SK-N-SH (cell line): Measurements from ENCODE around the gene DLD. TPM values are rescaled to one million over a fixed set of nuclear protein-coding genes. Genes with fewer than 3 reads are reported as not detected.
A peak's percentile ranks its signal among the peaks of the same experiment; 100 is the strongest.

Experiments
- CTCF ChIA-PET: fragments of 300-600, 350-600 bp; formaldehyde crosslinking; extraction: SDS; loops from one replicate; lab custom pipeline; 2021; lab: Yijun Ruan, JAX
- POLR2A ChIA-PET: fragments of 350-600 bp; sonication (Branson Sonifier 250); formaldehyde crosslinking; extraction: SDS; loops from one replicate; lab custom pipeline; 2020; ENCODE audit warnings: antibody characterized with exemption, inconsistent platforms; lab: Yijun Ruan, JAX
- DNase-seq: peaks from one replicate; pipeline ENCODE4 v3.0.0; 2012
- H2AFZ ChIP-seq: fragments of 200-600 bp; sonication (generic); 2 replicates; pipeline ENCODE4 v1.8.1; 2016; ENCODE audit warnings: antibody characterized with exemption, mild to moderate bottlenecking, low read depth
- H3F3A ChIP-seq: fragments of 200-600 bp; sonication (generic); replicated peaks from 2 replicates; pipeline ENCODE3; 2016; ENCODE audit warnings: antibody characterized with exemption, mild to moderate bottlenecking; ENCODE audit not compliant: insufficient read depth
- H3K27ac ChIP-seq, 2 experiments: fragments of 200-500 bp in 1 of 2; fragments of 200-600 bp in 1 of 2; sonication (Bioruptor generic) in 1 of 2; sonication (generic), shearing (Covaris generic) in 1 of 2; 2 replicates each; pipeline versions ENCODE4 v1.5.1 to v1.6.1; 2014 to 2016; ENCODE audit warnings: low read depth in 2 of 2, inconsistent platforms in 1 of 2, low read length in 1 of 2, mild to moderate bottlenecking in 1 of 2, mixed read lengths in 1 of 2
- H3K27me3 ChIP-seq: fragments of 200-600 bp; sonication (generic), shearing (Covaris generic); 2 replicates; pipeline ENCODE4 v1.6.1; 2016; ENCODE audit warnings: mixed run types; ENCODE audit not compliant: insufficient read depth
- H3K36me3 ChIP-seq, 2 experiments: fragments of 200-500 bp in 1 of 2; fragments of 200-600 bp in 1 of 2; sonication (Bioruptor generic) in 1 of 2; sonication (generic) in 1 of 2; replicated peaks in 1 of 2; 2 replicates each; pipeline versions ENCODE3 to v1.5.1; 2014 to 2016; ENCODE audit warnings: low read length in 1 of 2, mild to moderate bottlenecking in 1 of 2; ENCODE audit not compliant: insufficient read depth in 2 of 2, control insufficient read depth in 1 of 2
- H3K4me1 ChIP-seq, 2 experiments: fragments of 200-500 bp in 1 of 2; fragments of 200-600 bp in 1 of 2; sonication (Bioruptor generic) in 1 of 2; sonication (generic), shearing (Covaris generic) in 1 of 2; 2 replicates each; pipeline versions ENCODE4 v1.5.1 to v1.6.1; 2014 to 2016; ENCODE audit warnings: low read depth in 1 of 2, low read length in 1 of 2, mixed run types in 1 of 2; ENCODE audit not compliant: insufficient read depth in 2 of 2, control insufficient read depth in 1 of 2
- H3K4me2 ChIP-seq: fragments of 200-600 bp; sonication (generic), shearing (Covaris generic); 2 replicates; pipeline ENCODE4 v1.6.1; 2017; ENCODE audit warnings: mixed run types
- H3K4me3 ChIP-seq, 2 experiments: fragments of 200-500 bp in 1 of 2; fragments of 200-600 bp in 1 of 2; sonication (Bioruptor generic) in 1 of 2; sonication (generic), shearing (Covaris generic) in 1 of 2; 2 replicates each; pipeline versions ENCODE4 v1.5.1 to v1.8.1; 2014 to 2016; ENCODE audit warnings: low read depth in 2 of 2, inconsistent platforms in 1 of 2, low read length in 1 of 2, mild to moderate bottlenecking in 1 of 2, mixed read lengths in 1 of 2, moderate library complexity in 1 of 2
- H3K79me2 ChIP-seq: fragments of 200-600 bp; sonication (generic); 2 replicates; pipeline ENCODE4 v1.8.1; 2017; ENCODE audit warnings: mild to moderate bottlenecking; ENCODE audit not compliant: insufficient read depth
- H3K9ac ChIP-seq: fragments of 200-600 bp; sonication (generic); 2 replicates; pipeline ENCODE4 v1.6.1; 2017; ENCODE audit warnings: mixed run types
- H3K9me2 ChIP-seq: fragments of 200-600 bp; sonication (generic); 2 replicates; pipeline ENCODE4 v1.6.1; 2017; ENCODE audit warnings: mixed run types
- H3K9me3 ChIP-seq: fragments of 200-600 bp; sonication (generic); 2 replicates; pipeline ENCODE4 v1.6.1; 2017; ENCODE audit warnings: mixed run types, mild to moderate bottlenecking, moderate library complexity
- H4K20me1 ChIP-seq: fragments of 200-600 bp; sonication (generic); 2 replicates; pipeline ENCODE4 v1.6.1; 2017; ENCODE audit warnings: mild to moderate bottlenecking, mixed run types; ENCODE audit not compliant: insufficient read depth
- CHD2 ChIP-seq: fragments of 150-350 bp; IDR thresholded peaks from 2 replicates; pipeline ENCODE4 v1.6.1; 2018; ENCODE audit warnings: low read length; ENCODE audit not compliant: partially characterized antibody
- ELF1 ChIP-seq: IDR thresholded peaks from 2 replicates; pipeline ENCODE4 v1.4.0; 2012
- EP300 ChIP-seq, 2 experiments: IDR thresholded peaks; 2 replicates each; pipeline versions ENCODE4 v1.4.0 to v1.6.1; 2012; ENCODE audit warnings: borderline replicate concordance in 1 of 2, low read depth in 1 of 2, low read length in 1 of 2
- EZH2phosphoT487 ChIP-seq: fragments of 200-600 bp; sonication (generic); IDR thresholded peaks from 2 replicates; pipeline ENCODE4 v1.6.1; 2017; ENCODE audit warnings: low read depth, mixed run types, mild to moderate bottlenecking, antibody characterized with exemption, moderate library complexity, borderline replicate concordance
- FOSL2 ChIP-seq: IDR thresholded peaks from 2 replicates; pipeline ENCODE4 v1.4.0; 2012; ENCODE audit warnings: low read depth, mild to moderate bottlenecking, moderate library complexity, borderline replicate concordance
- FOXM1 ChIP-seq: IDR thresholded peaks from 2 replicates; pipeline ENCODE4 v1.4.0; 2012; ENCODE audit warnings: low read depth, mild to moderate bottlenecking
- GATA2 ChIP-seq: sonication (generic); formaldehyde crosslinking; IDR thresholded peaks from 2 replicates; pipeline ENCODE4 v1.5.0; 2020; ENCODE audit warnings: mild to moderate bottlenecking, missing genetic modification reagents
- JUND ChIP-seq: IDR thresholded peaks from 2 replicates; pipeline ENCODE4 v1.4.0; 2012
- MEF2A ChIP-seq: IDR thresholded peaks from 2 replicates; pipeline ENCODE4 v1.4.0; 2012; ENCODE audit warnings: low read depth, borderline replicate concordance
- NFIC ChIP-seq: IDR thresholded peaks from 2 replicates; pipeline ENCODE4 v1.4.0; 2012; ENCODE audit warnings: borderline replicate concordance
- POLR2AphosphoS5 ChIP-seq: IDR thresholded peaks from 2 replicates; pipeline ENCODE4 v1.6.1; 2012; ENCODE audit warnings: low read depth, low read length
- RXRA ChIP-seq: IDR thresholded peaks from 2 replicates; pipeline ENCODE4 v1.4.0; 2012; ENCODE audit warnings: low read depth, mild to moderate bottlenecking, borderline replicate concordance
- SIN3A ChIP-seq: IDR thresholded peaks from 2 replicates; pipeline ENCODE4 v1.6.1; 2012; ENCODE audit warnings: low read depth, mild to moderate bottlenecking, low read length, moderate library complexity, borderline replicate concordance
- TAF1 ChIP-seq: IDR thresholded peaks from 2 replicates; pipeline ENCODE4 v1.6.1; 2012; ENCODE audit warnings: low read depth, mild to moderate bottlenecking, low read length, moderate library complexity, borderline replicate concordance
- TCF12 ChIP-seq: IDR thresholded peaks from 2 replicates; pipeline ENCODE4 v1.4.0; 2012
- TEAD4 ChIP-seq: IDR thresholded peaks from 2 replicates; pipeline ENCODE4 v1.4.0; 2012; ENCODE audit warnings: mild to moderate bottlenecking, borderline replicate concordance; ENCODE audit not compliant: insufficient read depth
- YY1 ChIP-seq: IDR thresholded peaks from 2 replicates; pipeline ENCODE4 v1.4.0; 2012; ENCODE audit warnings: low read depth, mild to moderate bottlenecking
- WGBS: methylation state at CpG from one replicate; pipeline ENCODE4 v1.1.6; 2017; ENCODE audit warnings: low lambda C conversion rate; 5-methylcytosine and 5-hydroxymethylcytosine counted together
- polyA plus RNA-seq, 3 experiments: library from polyadenylated mRNA; depleted of rRNA; stranded (reverse); fragments of >200 nt; gene quantifications; 2 replicates each; pipeline ENCODE4 v1.2.3, GENCODE V29; 2012
- TF ChIP-seq, protein P1 (sequence below): fragments of 150-350 bp; IDR thresholded peaks from 2 replicates; pipeline ENCODE4 v1.6.1; 2016; ENCODE audit warnings: mild to moderate bottlenecking, low read depth, low read length
- TF ChIP-seq, protein P2 (sequence below): IDR thresholded peaks from 2 replicates; pipeline ENCODE4 v1.4.0; 2012; ENCODE audit warnings: low read depth, borderline replicate concordance
- TF ChIP-seq, protein P3 (sequence below): IDR thresholded peaks from 2 replicates; pipeline ENCODE4 v1.4.0; 2012; ENCODE audit warnings: low read depth, borderline replicate concordance
- TF ChIP-seq, protein P4 (sequence below): IDR thresholded peaks from 2 replicates; pipeline ENCODE4 v1.4.0; 2012; ENCODE audit warnings: low read depth
- TF ChIP-seq, protein P5 (sequence below): IDR thresholded peaks from 2 replicates; pipeline ENCODE4; 2012
- TF ChIP-seq, protein P6 (sequence below): IDR thresholded peaks from 2 replicates; pipeline ENCODE4 v1.6.1; 2012; ENCODE audit warnings: mild to moderate bottlenecking, low read depth, low read length, moderate library complexity

DLD gene
- polyA plus RNA-seq, 1 of the 3 experiments (the other 2 are of a cell fraction) = 140 TPM

DNA sequence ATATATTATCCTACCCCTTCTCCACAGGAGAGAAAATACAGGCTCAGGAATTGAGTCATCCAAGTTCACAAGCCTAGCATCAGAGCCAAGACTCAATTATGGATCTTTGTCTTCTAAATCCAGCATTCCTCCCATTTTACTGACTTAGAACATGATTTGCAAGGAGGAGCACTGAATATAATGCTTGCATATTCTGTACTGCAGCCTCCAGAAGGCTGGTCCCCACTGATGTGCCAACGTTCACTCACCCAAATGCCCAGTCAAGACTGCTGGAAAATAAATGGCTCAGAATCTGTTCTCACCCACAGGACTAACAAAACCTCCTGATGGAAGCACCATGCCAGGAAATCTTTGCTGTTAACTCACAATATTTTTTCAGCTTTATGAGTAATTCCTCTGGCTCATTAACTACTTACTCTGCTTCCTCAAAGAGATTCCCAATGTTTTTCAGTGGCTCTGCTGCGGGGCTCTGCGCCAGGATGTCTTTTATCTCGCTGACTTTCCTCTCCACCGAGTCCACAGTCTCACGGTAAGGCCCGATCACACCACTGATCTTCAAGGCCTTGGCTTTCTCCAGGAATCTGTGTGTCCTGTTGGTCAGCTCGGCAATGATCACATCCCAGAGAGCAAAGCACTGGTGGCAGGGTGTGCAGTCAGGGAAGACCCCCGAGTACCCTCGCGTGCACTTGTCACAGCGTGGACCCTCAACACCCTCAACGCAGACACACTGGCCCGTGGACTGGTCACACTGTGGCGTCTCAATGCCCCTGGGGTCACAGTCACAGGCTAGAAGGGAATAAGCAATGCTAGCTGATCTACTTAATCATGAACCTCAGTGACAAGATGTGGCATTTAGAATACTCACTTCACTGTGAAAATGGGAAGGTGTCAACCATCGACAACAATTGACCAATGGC, 48.8 kb downstream of the DLD start:
- WGBS = 38% methylated on average over 11 of the region's 16 CpGs
- TF ChIP-seq RXRA (peak; percentile 58; the same call in 1 of the 2 replicates), EP300 (IDR thresholded peaks at IDR 0.05; ENCODE audit: borderline replicate concordance in 1 of 2, low read depth in 1 of 2, low read length in 1 of 2) (peak in 1 of 2 experiments; percentile 89; a peak in 2 of 4 replicates), SIN3A (no peak), FOXM1 (peak; percentile 81; the same call in 1 of the 2 replicates), ELF1 (peak; percentile 41; the same call in 1 of the 2 replicates), TAF1 (no peak), JUND (peak; percentile 75), TEAD4 (peak; percentile 92), POLR2AphosphoS5 (peak; percentile 51), FOSL2 (peak; percentile 73), NFIC (peak; percentile 93), TCF12 (peak; percentile 92), GATA2 (CRISPR knock-in tag) (no peak), MEF2A (peak; percentile 89), YY1 (no peak; the same call in 1 of the 2 replicates), CHD2 (no peak), EZH2phosphoT487 (no peak)
- TF ChIP-seq, protein P1, sequence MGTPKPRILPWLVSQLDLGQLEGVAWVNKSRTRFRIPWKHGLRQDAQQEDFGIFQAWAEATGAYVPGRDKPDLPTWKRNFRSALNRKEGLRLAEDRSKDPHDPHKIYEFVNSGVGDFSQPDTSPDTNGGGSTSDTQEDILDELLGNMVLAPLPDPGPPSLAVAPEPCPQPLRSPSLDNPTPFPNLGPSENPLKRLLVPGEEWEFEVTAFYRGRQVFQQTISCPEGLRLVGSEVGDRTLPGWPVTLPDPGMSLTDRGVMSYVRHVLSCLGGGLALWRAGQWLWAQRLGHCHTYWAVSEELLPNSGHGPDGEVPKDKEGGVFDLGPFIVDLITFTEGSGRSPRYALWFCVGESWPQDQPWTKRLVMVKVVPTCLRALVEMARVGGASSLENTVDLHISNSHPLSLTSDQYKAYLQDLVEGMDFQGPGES = no peak
- TF ChIP-seq, protein P2, sequence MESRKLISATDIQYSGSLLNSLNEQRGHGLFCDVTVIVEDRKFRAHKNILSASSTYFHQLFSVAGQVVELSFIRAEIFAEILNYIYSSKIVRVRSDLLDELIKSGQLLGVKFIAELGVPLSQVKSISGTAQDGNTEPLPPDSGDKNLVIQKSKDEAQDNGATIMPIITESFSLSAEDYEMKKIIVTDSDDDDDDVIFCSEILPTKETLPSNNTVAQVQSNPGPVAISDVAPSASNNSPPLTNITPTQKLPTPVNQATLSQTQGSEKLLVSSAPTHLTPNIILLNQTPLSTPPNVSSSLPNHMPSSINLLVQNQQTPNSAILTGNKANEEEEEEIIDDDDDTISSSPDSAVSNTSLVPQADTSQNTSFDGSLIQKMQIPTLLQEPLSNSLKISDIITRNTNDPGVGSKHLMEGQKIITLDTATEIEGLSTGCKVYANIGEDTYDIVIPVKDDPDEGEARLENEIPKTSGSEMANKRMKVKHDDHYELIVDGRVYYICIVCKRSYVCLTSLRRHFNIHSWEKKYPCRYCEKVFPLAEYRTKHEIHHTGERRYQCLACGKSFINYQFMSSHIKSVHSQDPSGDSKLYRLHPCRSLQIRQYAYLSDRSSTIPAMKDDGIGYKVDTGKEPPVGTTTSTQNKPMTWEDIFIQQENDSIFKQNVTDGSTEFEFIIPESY = peak; percentile 71; the same call in 1 of the 2 replicates
- TF ChIP-seq, protein P3, sequence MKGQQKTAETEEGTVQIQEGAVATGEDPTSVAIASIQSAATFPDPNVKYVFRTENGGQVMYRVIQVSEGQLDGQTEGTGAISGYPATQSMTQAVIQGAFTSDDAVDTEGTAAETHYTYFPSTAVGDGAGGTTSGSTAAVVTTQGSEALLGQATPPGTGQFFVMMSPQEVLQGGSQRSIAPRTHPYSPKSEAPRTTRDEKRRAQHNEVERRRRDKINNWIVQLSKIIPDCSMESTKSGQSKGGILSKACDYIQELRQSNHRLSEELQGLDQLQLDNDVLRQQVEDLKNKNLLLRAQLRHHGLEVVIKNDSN = peak; percentile 12; the same call in 1 of the 2 replicates
- TF ChIP-seq, protein P4, sequence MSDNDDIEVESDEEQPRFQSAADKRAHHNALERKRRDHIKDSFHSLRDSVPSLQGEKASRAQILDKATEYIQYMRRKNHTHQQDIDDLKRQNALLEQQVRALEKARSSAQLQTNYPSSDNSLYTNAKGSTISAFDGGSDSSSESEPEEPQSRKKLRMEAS = peak; percentile 76
- TF ChIP-seq, protein P5, sequence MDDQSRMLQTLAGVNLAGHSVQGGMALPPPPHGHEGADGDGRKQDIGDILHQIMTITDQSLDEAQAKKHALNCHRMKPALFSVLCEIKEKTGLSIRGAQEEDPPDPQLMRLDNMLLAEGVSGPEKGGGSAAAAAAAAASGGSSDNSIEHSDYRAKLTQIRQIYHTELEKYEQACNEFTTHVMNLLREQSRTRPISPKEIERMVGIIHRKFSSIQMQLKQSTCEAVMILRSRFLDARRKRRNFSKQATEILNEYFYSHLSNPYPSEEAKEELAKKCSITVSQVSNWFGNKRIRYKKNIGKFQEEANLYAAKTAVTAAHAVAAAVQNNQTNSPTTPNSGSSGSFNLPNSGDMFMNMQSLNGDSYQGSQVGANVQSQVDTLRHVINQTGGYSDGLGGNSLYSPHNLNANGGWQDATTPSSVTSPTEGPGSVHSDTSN = peak; percentile 83
- TF ChIP-seq, protein P6, sequence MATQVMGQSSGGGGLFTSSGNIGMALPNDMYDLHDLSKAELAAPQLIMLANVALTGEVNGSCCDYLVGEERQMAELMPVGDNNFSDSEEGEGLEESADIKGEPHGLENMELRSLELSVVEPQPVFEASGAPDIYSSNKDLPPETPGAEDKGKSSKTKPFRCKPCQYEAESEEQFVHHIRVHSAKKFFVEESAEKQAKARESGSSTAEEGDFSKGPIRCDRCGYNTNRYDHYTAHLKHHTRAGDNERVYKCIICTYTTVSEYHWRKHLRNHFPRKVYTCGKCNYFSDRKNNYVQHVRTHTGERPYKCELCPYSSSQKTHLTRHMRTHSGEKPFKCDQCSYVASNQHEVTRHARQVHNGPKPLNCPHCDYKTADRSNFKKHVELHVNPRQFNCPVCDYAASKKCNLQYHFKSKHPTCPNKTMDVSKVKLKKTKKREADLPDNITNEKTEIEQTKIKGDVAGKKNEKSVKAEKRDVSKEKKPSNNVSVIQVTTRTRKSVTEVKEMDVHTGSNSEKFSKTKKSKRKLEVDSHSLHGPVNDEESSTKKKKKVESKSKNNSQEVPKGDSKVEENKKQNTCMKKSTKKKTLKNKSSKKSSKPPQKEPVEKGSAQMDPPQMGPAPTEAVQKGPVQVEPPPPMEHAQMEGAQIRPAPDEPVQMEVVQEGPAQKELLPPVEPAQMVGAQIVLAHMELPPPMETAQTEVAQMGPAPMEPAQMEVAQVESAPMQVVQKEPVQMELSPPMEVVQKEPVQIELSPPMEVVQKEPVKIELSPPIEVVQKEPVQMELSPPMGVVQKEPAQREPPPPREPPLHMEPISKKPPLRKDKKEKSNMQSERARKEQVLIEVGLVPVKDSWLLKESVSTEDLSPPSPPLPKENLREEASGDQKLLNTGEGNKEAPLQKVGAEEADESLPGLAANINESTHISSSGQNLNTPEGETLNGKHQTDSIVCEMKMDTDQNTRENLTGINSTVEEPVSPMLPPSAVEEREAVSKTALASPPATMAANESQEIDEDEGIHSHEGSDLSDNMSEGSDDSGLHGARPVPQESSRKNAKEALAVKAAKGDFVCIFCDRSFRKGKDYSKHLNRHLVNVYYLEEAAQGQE = no peak
- Histone ChIP-seq H3K4me2 (peak overlapping the region; percentile 53), H3K9ac (peak overlapping the region; percentile 50), H3K27ac (peak overlapping the region; percentile 95 to 98), H3K9me2 (no peaks in the 10 kb centered on the region), H3K36me3 (peaks cover 68 to 88% of the 10 kb centered on the region in 2 experiments), H3F3A (peaks cover 89% of the 10 kb centered on the region), H3K27me3 (no peaks in the 10 kb centered on the region), H2AFZ (no peak overlapping the region), H3K79me2 (peaks cover 19% of the 10 kb centered on the region), H3K4me3 (no peak overlapping the region), H3K9me3 (no peaks in the 10 kb centered on the region), H3K4me1 (peaks cover 43 to 59% of the 10 kb centered on the region in 2 experiments), H4K20me1 (no peaks in the 10 kb centered on the region)
- DNase-seq = no peak
- CTCF ChIA-PET = interaction anchor here (1.0 to 3.2 kb wide), 3 partner anchors 8 to 206 kb away, joined by 3 to 12 read pairs (median 3); no protein-coding TSS in a partner anchor
- POLR2A ChIA-PET = no interaction called here
